Duodenal mucosa (tissue), 2 donors: Measurements from ENCODE around the gene METTL9.
"Not testable (repeated sequence)": the region's sequence is repeated elsewhere in the genome, so short reads cannot be mapped to it uniquely, and the experiment has no call there.

Experiments
- H3K27ac ChIP-seq: one replicate; pipeline ENCODE4 v1.7.0; 2013; ENCODE audit warnings: low read depth, low read length
- H3K27me3 ChIP-seq, 2 donors: one replicate each; pipeline ENCODE4 v1.7.0; 2013; ENCODE audit warnings: low read length in 2 of 2, control low read depth in 1 of 2; ENCODE audit not compliant: insufficient read depth in 2 of 2, control insufficient read depth in 1 of 2
- H3K36me3 ChIP-seq, 2 donors: one replicate each; pipeline ENCODE4 v1.7.0; 2013; ENCODE audit warnings: low read length in 2 of 2, control low read depth in 1 of 2; ENCODE audit not compliant: insufficient read depth in 2 of 2, control insufficient read depth in 1 of 2
- H3K4me1 ChIP-seq, 2 donors: one replicate each; pipeline ENCODE4 v1.7.0; 2013; ENCODE audit warnings: low read length in 2 of 2, control low read depth in 1 of 2; ENCODE audit not compliant: insufficient read depth in 2 of 2, control insufficient read depth in 1 of 2
- H3K4me3 ChIP-seq, 2 donors: one replicate each; pipeline ENCODE4 v1.7.0; 2013; ENCODE audit warnings: low read length in 2 of 2, low read depth in 1 of 2
- H3K9ac ChIP-seq, 2 donors: one replicate each; pipeline ENCODE4 v1.7.0; 2013; ENCODE audit warnings: low read length in 2 of 2, low read depth in 1 of 2
- H3K9me3 ChIP-seq, 2 donors: one replicate each; pipeline ENCODE4 v1.7.0; 2013; ENCODE audit warnings: low read length in 2 of 2, control low read depth in 1 of 2; ENCODE audit not compliant: control insufficient read depth in 1 of 2

The METTL9 gene

DNA sequence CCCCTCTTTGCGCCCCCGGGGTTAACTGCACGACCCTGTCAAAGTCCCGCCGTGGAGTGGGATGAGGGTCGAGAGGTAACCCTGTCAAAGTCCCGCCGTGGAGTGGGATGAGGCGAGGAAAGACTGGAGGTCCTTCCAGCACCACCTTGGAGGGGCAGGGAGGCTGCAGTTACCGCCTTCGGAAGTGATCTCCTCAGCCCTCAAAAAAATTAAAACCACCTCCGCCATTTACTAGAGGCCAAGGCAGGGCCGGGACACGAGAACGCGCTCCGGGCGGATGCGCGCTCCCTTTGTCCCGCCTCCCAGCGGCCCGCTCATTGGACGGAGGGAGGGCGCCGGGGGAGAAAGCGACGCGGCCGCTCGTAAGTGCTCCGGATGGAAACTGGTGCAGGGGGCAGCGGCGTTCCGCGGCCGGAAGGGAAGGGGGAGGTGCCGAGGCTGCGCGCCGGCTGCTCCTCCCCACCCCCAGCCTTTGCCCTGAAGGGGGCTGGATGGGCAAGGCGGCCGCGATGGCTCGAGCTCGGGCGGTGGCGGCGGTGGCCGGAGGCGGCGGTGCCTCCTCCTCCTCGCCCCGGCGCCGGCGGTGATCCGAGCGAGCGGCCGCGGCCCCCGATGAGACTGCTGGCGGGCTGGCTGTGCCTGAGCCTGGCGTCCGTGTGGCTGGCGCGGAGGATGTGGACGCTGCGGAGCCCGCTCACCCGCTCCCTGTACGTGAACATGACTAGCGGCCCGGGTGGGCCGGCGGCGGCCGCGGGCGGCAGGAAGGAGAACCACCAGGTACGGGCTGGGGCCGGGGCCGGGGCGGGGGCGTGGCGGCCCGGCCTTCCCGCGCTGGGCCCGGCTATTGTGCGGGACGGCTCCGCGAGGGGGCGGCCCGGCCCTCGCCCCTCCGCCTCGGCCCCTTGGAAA is at the start of gene METTL9:
Gene METTL9 (plus strand): TSS at position 456 of the 909 bp plus-strand sequence. CDS start 157 bp downstream, at position 613.
- Histone ChIP-seq H3K27ac (peak within 1 kb of the TSS; percentile 93), H3K9me3 (no peaks in the 10 kb centered on the region), H3K36me3 (no peaks in the 10 kb centered on the region), H3K4me3 (peak within 1 kb of the TSS; percentile 92 to 98), H3K4me1 (peaks cover 23 to 28% of the 10 kb centered on the region in 2 donors), H3K27me3 (no peaks in the 10 kb centered on the region), H3K9ac (peak within 1 kb of the TSS; percentile 95 to 98)

DNA sequence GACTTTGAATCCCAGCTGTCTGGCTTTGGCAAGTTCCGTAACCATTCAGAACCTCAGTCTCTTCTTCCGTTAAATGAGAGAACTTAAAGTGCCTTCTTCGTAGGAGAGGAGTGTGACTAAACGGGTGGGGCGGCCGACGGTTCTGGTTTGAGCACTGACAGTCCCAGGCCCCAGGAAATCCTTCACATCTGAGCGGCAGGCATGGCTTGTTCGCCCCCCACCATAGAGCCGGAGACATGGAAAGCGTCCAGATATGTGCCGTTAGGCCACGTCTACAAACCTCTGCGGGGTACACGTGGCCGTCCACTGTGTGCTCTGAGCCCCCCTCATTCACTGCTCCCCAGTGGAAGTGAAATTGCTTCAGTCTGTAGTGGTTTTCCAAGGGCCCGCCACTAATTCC is 49.4 kb upstream of the METTL9 start:
- not testable (repeated sequence) for H3K27ac ChIP-seq, H3K27me3 ChIP-seq, H3K4me1 ChIP-seq, H3K36me3 ChIP-seq, H3K9ac ChIP-seq, H3K4me3 ChIP-seq, H3K9me3 ChIP-seq

- H3K27ac ChIP-seq, H3K9ac ChIP-seq, H3K9me3 ChIP-seq, H3K36me3 ChIP-seq, H3K4me3 ChIP-seq, H3K27me3 ChIP-seq: not testable (repeated sequence)
- H3K4me1 ChIP-seq, result peaks cover 3 to 10% of the 10 kb centered on the region in 2 donors
Measured at GRCh38 chr16:21550435-21550834, 48.9 kb upstream of the METTL9 start.

GRCh38 chr16:21551076-21551475 is 48.3 kb upstream of the METTL9 start:
- not testable (repeated sequence) for H3K9me3 ChIP-seq, H3K9ac ChIP-seq, H3K36me3 ChIP-seq

DNA sequence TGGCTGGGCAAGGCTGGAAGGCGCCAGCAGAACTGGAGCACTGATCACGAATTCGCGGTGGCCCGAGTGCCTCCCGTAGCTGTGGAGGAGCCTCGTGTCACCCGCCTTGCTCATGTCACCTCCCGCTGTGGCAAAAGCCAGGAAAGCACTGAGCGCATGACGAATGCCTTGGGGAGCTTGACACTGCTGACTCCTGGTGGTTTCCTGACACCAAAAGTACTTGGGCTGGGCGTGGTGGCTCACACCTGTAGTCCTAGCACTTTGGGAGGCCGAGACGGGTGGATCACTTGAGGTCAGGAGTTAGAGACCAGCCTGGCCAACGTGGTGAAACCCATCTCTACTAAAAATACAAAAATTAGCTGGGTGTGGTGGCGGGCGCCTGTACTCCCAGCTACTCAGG is 47.8 kb upstream of the METTL9 start:
- H3K36me3 ChIP-seq, H3K9me3 ChIP-seq, H3K9ac ChIP-seq, H3K27ac ChIP-seq, H3K27me3 ChIP-seq, H3K4me3 ChIP-seq: not testable (repeated sequence)
- peaks cover 3 to 11% of the 10 kb centered on the region in 2 donors for H3K4me1 ChIP-seq

More at GRCh38 chr16:21551076-21551475, 48.3 kb upstream of the METTL9 start:
- H3K27me3 ChIP-seq, H3K27ac ChIP-seq, H3K4me3 ChIP-seq: not testable (repeated sequence)
- H3K4me1 ChIP-seq, result peaks cover 3 to 11% of the 10 kb centered on the region in 2 donors

DNA sequence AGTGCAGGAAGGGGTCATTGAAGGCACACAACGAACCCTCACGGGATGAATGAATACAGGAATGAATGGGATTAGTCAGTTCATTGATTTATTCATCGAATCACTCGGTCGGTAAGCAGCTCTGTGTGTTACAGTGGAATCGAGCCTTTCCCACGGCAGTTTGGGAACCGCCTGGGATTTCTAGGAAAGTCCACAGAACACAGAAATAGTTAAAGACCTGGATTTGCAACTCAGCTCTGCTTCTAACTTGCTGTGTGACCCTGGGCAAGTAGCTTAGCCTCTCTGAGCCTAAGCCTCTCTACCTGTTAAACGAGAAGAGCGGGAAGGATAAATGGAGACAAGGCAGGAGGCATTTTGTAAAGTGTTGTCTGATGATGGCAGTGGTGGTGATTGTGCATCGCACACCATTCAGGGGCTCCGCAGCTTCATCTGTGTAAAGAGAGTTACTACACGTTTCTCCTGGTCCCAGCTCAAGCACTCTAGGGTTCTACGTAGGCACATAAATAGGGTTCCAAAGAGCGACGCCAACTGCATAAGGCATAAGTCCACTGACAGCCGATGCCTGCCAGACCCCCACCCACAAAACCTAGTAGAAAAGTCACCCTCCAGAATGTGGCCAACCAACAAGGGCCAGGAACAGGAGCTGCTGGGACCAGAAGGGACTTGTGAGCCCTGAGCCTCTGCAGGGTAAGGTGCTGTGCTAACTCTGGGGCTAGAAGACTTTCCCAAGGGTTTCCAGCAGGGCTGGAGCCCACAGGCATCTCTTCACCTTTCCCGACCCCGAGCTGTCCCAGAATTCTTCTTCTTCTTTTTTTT is 45.7 kb upstream of the METTL9 start:
- not testable (repeated sequence) for H3K9me3 ChIP-seq, H3K4me3 ChIP-seq, H3K9ac ChIP-seq, H3K27ac ChIP-seq, H3K27me3 ChIP-seq, H3K36me3 ChIP-seq
- H3K4me1 ChIP-seq, result peaks cover 3 to 11% of the 10 kb centered on the region in 2 donors

- Histone ChIP-seq H3K4me1 (peaks cover 3 to 11% of the 10 kb centered on the region in 2 donors), H3K9ac (peak overlapping the region in 1 of 2 donors; percentile 66), H3K36me3 (no peaks in the 10 kb centered on the region), H3K9me3 (no peaks in the 10 kb centered on the region), H3K27me3 (peaks cover 0 to 6% of the 10 kb centered on the region in 2 donors), H3K4me3 (peak overlapping the region; percentile 47 to 61), H3K27ac (no peak overlapping the region)
Measured at GRCh38 chr16:21554795-21555585, 44.4 kb upstream of the METTL9 start.

GRCh38 chr16:21555621-21556020 is 43.8 kb upstream of the METTL9 start:
- H3K4me1 ChIP-seq, result peaks cover 3 to 11% of the 10 kb centered on the region in 2 donors
- not testable (repeated sequence) for H3K27me3 ChIP-seq

DNA sequence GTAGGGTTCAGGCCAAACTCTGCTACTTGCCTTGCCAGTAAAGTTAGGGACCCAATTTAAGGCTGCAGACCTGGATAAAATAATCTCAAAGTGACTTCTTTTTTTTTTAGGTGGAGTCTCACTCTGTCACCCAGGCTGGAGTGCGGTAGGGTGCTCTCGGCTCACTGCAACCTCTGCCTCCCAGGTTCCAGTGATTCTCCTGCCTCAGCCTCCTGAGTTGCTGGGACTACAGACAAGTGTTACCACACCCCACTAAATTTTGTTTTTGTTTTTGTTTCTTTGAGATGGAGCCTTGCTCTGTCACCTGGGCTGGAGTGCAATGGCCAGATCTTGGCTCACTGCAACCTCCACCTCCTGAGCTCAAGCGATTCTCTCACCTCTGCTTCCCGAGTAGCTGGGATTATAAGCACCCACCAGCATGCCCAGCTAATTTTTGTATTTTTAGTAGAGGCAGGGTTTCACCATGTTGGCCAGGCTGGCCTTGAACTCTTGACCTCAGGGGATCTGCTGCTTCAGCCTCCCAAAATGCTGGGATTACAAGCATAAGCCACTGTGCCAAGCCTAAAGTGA is 43.3 kb upstream of the METTL9 start:
- not testable (repeated sequence) for H3K9me3 ChIP-seq, H3K27ac ChIP-seq, H3K4me3 ChIP-seq, H3K36me3 ChIP-seq, H3K9ac ChIP-seq, H3K27me3 ChIP-seq
- H3K4me1 ChIP-seq, result peaks cover 3 to 11% of the 10 kb centered on the region in 2 donors

More at GRCh38 chr16:21555621-21556020, 43.8 kb upstream of the METTL9 start:
- H3K9ac ChIP-seq, H3K27ac ChIP-seq, H3K9me3 ChIP-seq, H3K4me3 ChIP-seq, H3K36me3 ChIP-seq: not testable (repeated sequence)
